Astrocyte of the hippocampus (primary cell): Measurements from ENCODE around the gene PER1.

Experiments
- DNase-seq: peaks from one replicate; pipeline ENCODE4 v3.0.0; 2011; ENCODE audit warnings: low read depth, low spot score

The PER1 gene

DNA sequence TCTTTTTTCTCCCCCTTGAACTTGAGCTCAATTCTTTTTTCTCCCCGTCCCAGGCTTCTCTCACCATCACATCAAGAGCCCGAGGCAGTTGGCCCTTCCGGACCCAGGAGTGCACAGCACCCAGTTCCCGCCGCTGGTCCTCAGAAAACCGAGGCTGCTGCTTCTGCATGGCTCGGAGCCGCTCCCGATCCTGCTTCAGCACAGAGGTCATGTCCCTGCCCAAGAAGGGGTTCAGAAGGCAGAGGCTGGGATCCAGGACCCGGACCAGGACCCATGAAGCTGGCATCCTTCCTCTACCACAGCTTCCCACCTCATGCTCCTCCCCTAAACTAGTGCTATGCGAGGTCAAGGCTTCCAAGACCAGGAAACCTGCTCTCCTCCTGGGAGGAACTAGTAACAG is 10.5 kb downstream of the PER1 start:
- no peak for DNase-seq

DNA sequence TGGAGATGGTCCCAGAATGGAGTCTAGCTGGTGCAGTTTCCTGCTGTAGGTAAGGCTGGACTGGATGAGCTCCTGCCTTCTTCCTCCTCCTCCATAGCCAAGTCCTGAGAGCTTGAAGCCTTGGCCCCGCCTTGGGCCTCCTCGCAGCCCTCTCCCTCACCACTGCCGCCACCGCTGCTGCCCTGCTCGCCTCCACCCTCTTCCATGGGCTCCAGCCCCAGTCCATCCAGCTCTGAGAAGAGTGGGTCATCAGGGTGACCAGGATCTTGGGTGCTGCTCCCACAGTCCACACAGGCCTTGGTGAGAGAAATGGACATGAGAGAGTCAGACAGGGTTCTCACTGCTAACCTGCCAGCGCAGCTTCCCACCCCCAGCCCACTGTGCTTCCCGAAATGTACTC is 11.2 kb downstream of the PER1 start:
- no peak for DNase-seq

DNA sequence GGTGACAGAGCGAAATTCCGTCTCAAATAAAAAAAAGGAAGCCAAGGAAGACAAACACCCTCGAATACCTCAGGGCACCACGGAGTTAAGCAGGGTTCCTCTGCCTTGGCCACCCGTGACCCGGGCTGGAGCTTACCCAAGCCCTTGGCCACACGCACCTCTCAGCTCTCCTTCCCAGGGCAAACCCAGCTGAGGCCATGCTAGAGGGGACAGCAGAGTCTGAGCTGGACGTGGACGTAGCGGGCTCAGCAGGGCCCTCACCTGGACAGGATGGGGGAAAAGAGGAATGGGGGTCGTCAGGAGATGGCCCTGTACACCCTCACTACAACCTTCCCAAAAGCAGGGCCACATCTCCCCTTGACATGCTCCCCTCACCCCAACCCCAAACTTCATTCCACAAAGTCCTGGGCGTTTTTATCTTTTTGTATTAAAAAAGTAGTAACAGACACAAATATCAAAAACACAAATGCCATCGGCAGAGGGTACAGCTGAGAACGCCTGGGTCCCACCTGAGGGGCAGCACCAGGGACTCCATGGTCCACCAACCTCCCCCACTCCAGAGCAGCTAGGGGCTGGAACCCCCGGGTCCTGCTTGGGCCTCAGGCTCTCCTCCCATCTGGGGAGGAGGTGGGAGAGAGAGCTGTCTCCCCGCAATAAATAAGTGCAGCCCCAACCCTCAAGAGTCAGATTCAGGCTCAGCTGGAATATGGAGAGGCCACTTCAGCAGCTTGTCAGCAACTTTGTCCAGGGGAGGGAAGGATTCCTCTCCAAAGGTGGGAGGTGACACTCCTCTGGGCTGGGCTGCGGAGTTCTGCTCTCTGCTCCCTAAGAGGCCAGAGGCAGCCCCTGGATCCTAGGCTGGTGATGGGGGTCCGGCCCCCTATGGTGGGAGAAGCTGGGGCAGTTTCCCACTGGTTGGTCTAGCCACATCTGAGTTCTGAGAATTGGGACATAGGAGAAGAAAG is 11.9 kb downstream of the PER1 start:
- no peak for DNase-seq

DNA sequence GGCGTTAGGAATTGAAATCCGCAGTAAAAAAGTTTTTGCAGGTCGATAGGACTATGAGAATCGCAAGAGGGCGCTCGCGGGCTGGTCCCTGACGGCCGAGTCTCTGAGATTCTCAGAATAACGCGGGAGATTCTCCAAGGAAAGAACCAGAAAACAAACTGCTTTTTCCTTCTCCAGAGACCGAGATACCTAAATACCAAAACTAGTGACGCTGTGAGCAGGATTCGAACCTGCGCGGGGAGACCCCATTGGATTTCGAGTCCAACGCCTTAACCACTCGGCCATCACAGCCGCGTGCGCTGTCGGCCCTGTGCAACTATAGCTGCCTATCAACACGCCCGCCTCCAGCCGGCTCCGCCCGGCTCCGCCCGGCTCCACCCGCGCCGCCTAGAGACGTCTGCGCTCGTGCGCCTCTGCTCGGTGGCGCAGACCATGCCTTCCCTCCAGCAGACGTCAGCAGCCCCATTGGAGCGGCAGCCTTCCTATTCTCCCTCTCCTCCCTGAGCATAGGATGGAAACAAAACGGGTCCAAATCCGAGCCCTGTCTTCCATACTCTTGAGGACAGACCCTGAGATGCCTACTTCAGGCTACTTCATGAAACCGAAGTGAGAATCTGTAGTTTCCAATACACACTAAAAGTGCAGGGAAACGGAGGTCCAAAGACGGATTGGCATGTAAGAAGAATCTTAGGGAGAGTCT is 13.4 kb downstream of the PER1 start:
- DNase-seq, result peak; percentile 98

DNA sequence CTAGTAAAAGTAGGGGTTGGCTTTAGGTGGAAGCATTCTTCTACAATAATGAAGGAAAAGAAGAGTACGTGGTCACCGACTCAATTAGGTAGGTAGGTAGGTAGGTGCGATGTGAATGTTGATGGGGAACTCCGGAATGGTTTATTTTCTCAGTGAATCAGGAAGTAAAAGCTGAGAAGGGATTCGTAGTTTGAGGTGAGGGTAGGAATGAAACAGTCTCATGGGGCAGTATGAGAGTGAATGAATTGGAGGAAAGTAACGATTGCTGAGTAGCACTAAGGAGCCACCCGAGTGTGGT is 13.9 kb downstream of the PER1 start:
- no peak for DNase-seq

DNA sequence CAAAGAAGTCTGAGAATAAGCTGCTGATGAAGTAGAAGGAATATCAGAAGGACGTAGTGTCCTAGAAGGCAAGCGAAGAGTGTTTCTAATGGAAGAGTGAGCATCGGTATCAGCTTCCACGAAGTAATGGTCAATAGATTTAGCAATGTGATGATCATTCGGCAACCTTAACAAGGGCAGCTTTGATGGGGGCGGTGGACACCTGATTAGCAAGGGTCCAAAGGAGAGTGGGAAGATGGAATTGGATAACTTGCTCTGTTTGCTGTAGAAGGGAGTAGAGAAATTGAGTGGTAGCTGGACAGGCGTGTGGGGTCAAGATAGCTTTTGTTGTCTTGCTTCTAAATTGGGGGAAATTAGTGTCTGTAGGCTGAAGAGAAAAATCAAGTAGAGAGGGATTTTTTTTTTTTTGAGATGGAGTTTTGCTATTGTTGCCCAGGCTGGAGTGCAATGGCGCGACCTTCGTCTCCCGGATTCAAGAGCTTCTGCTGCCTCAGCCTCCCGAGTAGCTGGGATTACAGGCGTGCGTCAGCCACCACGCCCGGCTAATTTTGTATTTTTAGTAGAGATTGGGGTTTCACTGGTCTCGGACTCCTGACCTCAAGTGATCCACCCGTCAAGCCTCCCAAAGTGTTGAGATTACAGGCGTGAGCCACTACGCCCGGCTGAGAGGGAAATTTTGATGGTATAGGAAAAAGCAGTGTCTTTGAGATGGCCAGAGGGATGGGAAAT is 14.4 kb downstream of the PER1 start:
- DNase-seq, result no peak

DNA sequence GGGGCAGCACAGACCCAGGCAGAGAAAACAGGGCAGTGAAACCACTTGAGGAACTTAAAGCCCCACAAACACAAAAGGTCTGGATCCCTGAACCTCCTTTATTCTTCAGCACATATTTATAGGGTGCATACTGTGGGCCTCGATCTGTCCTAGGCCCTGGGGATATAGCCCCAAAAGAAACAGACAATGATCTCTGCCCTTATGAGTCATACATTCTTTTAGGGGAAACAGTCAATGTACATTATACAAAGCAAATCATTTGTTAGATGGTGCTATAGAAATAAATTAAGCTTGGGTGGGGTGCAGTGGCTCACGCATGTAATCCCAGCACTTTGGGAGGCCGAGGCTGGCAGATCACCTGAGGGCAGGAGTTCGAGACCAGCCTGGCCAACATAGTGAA is 18.3 kb downstream of the PER1 start:
- DNase-seq, result no peak

DNA sequence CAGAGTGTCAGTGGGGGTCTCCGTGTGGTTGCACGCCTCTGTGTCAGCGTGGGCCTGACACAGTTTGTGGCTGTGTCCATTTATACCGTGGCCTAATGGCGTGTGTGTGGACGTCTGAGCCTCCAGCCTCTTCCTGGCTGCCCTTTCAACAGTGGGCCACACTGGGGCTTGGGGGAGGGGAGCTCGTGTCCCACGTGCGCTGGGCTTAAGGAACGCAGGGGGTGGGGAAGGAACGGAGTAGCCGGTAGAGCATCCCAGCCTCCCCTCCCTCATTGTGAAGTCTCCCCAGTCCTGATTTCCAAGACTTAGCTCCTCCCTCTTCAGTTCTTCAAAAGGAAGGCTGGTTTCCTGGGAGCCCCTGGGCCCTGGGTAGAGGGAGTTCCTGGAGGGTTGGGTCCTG is 18.8 kb downstream of the PER1 start:
- no peak for DNase-seq

DNA sequence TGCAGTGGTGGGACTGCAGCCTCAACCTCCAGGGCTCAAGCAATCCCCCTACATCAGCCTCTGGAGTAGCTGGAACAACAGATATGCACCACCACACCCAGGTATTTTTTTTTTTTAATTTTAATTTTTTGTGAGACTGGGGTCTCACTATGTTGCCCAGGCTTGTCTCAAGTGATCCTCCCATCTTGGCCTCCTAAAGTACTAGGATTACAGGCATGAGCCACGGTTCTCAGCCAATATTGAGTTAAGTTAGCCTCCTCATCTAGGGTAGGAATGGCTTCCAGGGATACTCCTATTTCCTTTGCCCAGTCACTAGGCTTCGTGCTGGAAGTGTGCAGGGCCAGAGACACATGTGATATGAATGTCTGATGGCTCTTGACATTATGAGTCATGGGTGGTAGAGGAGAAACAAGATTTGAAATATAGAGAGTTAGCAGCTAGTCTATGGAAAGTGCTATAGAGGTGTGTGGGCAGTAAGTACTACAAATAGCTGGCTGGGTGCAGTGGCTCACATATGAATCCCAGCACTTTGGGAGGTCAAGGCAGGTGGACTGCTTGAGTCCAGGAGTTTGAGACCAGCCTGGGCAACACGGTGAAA is 20.3 kb downstream of the PER1 start:
- DNase-seq, result no peak

DNA sequence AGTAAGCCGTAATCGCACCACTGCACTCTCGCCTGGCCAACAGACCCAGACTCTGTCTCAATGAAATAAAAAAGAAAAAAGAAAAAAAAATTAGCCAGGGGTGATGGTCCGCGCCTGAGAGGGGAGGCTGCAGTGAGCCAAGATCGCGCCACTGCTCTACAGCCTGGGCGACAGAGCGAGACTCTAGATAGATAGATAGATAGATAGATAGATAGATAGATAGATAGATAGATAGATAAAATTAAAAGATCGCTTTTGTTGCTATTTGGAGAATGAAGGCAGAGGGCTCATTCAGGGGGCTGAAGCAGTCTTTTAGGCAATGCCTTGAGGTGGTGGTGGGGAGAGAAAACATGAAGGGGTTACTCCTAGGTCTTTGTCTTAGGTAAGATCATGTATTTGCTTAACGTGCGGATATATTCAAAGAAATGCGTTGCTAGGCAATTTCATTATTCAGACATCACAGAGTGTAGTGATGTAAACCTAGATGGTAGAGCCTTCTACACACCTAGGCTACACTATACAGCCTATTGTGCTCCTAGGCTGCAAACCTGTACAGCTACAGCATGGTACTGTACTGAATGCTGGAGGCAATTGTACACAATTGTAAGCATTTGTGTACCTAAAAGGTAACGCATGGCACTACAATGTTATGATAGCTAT is 23.9 kb downstream of the PER1 start:
- DNase-seq, result no peak

DNA sequence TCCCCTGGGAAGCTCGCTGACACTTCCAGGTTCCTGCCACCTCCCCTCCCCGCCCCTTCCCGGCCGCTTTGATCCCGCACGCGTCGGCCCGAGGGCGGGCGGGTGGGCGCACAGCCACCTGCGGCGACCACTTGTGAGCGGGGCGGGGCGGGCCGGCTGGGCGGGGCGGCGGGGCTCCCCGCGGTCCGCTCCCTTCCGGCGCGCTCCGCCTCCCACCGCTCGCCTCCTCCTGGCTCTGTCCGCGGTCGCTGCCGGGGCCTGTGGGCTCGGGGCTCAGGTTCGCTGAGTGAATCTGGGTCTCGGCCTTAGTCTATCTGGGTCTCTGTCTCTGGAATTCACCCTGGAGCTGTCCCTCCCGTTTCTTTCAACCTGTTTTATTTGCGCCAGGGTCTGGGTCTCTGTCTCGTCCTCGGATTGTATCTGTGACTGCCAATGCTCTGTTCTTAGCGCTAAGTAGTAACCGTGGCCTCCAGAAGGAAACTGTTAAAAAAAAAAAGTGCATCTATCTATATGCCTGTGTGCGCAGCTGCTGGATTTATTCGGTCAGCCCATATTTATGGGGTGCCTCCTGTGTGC is 25.6 kb downstream of the PER1 start:
- DNase-seq, result peak; percentile 67

DNA sequence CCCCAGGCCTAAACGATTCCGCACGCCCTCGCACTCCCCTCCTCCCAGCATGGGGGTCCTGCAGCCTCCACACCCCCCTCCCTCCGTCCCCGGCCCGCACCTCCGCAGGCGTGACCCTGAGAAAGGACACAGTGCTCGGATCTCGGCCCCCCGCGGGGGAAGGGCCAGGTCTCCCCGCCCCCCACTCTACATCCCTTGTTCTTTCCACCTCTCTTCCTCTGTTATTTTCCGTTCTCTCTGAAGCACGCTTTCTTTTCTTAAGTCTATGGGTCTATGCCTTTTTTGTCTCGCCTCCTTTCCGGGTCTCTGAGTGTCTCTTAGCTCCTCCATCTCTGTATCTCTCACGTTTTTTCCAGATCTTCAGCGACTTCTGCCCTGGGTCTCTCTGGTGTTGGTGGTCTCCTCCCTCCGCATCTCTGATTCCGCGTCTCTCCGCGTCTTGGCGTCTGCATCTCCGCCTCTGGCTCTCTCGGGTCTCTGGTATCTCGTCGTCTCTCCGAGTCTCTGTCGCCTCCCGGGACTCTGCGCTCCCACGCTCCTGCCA is 26.2 kb downstream of the PER1 start:
- DNase-seq, result no peak

DNA sequence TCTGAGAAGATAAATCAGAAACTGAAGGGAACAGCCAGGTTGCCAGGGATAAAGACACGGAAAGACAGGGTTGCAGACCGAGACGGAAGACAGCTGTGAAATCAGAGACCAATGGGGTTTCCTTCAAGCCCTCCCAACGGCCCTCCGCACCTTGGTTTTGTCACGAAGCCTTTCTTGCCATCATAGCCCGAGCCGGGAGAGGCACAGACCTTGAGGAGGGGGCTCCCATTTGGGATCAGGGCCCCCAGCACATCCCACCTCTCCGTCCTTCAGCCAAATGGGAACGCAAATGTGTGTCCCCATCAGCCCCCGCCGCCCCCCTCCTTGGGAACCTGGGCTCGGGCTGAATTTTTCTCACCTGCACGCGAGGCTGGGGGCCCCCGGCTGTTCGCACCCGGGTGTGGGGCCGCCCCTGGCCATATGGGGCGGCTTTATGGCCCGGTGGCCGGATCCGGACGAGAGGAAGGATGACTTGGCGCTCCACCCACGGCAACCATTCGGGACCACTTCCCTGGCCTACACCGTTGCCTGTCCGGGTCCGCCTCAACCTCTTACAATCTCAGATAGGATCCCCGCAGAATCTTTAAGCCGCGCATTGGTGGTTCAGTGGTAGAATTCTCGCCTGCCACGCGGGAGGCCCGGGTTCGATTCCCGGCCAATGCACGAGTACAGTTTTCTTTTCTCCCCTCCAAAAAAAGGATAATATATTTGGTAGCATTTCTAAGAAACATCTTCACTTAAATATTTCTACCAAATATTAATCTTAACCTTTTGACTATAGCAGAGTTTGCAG is 26.9 kb downstream of the PER1 start:
- DNase-seq, result peak; percentile 78

DNA sequence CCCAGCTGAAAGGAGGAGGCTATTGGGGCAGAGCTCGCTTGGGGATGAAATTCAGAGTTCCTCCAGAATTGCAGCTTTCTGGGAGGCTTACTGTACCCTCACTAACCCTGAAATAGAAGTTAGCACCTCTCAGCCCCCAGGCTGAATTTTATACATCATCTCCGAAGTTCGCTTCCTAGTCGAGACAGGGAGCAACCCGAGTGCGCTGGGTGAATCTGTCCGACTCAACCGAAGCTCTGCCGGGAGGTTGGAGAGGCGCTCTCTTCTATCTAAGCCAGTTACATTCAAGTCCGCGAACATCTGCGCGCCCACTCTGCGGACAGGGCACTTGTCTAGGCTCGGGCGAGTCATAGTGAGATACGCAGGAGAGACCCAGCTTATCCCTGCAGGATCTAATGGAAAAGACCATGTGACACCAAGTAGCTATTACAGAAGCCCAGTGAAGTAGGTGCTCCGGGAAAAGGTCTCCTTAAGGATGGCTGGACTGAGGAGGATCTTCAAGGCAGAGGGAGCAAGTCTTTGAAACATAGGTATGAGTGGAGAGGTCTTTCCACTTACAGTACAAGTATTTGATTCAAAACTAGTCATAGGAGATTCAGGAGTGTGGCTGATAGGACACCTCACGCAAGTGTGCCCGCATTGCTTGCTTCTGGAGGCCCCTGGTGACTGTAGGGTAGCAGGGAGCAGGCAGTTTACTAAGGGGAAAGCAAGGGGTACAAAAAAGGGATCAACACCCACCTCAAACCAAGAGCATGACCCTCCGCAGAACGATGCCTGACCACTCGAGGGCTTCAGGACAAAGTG is 27.7 kb downstream of the PER1 start:
- no peak for DNase-seq

DNA sequence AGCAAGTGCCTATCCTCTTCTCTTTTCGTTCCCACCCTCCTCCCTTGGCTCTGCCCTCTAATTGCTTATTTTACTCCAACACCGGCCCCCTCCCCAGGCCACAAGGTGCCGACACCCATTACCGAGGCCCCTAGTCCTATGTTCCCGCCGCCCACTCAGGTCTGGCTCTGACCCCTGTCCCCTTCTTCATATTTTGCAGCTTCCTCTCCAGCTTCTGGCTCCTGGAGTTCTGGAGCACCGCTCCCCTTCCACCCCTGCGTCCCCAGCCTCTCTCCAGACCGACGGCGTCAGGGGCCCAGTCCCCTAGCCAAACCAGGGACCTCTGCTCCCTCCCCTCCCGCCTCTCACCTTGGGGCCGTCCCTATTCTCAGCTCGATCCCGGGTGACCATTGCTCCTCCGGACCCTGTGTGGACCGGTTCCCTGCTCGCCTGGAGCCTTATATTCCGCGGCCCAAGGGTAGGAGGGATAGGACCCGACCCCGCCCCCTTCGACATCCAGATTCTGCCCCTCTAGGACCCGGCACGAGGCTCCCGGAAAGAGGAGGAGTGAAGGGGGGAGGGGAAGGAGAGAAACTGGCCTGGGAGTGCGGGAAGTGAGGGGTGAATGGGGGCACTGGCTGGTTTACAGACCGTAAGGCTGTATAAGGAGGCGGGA is 28.4 kb downstream of the PER1 start, which contains the start of gene HES7:
HES7 (minus strand) TSS at position 412 of the 655 bp plus-strand sequence; CDS start at position 390, 22 bp downstream.
- DNase-seq, result no peak

DNA sequence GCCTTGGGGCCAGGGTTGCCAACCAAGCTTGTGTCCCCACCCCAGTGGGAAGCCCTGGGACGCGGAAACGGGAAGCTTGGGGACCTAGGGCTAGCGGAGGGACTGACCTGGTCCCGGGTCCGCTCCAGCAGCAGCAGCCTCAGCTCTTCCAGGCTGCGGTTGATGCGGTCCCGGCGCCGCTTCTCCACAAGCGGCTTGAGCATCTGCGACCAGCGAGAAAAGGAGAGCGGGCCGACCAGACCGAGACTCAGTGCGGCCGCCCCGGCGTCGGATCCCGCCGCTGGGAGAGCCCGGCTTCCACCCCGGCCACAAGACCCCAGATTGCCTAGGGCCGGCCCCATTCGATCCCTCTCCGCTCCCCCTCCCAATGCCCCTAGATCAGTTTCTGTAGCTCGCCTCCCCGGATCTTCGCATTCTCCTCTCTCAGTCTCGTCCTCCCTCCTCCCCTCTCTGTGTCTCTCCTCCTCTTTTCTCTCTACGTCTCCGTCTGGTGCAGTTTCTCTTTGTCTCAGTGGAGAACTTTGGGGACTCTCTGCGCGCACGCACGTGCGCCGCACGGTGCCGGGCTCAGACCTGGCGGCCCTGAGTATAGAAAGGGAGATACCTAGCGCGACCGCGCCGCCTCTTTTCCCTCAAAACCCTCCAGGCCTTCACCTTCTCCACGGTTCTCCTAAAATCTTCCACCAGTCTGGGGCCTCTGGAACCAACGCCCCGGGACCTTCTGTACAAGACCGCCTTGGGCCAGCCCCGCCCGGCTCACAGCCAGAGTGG is 29.1 kb downstream of the PER1 start:
- DNase-seq, result peak; percentile 62

DNA sequence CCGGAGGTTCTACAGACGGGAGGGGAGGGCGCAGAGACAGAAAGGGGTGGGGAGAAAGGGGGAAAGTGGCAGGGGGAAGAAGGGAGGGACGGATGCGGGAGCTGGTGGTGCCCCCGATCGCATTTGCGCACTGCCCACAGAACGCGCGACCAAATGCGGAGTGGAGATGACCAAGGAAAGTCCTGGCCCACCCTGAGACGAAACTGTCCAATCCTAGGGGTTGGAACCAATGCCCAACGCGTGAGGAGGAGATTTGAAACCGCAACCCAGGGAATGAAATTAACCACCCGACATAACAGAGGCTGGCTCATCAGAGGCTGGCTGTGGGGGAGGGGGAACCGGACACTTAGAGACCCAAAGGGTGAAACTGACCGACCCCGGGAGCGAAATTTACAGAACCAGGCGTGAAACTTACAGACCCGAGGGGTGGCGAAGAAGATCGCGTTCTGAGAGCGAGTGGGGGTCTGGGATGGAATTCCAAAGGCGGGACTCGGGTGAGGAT is 29.7 kb downstream of the PER1 start:
- peak; percentile 59 for DNase-seq
